ENCODE measurements around the gene TTYH3.
A peak's percentile ranks its signal among the peaks of the same experiment; 100 is the strongest.
"Not testable (repeated sequence)": the region's sequence is repeated elsewhere in the genome, so short reads cannot be mapped to it uniquely, and the experiment has no call there.

Gene TTYH3

DNA sequence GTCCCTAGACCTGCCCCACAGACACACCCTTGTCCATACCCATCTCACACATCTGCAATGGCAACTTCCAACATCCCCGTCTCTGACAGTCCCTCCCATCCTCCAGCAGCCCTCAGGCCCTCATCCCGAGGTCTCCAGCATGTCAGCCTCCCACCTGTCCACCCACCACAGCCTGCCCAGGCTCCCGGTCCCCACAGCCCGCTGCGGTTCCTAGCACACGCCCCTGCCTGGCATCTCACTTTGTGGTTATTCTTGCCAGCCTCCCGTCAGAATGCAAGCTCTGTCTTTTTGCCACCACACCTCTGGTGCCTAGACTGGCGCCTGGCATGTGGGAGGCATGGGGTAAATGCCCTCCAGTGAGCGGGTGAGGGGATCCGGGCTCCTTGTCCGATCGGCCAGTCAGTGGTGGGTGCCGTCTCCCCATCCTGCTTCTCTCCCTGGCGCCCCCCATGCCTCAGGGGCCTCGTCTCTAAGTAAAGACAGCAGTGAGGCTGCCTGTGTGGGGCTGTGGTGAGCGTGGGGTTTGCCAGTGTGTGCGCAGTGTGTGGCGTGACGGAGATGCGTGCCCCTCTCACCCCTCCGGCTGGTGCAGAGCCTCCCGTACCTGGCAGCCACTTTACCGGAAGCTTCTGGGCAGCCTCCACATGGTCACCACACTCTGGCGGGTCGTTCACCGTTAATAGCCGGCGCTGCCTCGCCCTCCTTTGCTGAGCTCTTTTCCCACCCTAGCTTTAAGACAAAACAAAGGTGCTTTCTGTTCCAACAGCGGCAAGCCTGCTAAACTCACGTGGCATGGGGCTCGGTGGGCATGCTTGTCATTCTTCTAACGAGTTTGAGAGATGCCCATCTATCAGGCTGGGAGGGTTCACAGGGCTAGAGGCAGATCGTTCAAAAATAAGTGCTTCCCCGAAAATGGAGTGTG, 28.5 kb upstream of the TTYH3 start:
- no peak for DNase-seq (ENCODE audit: low read depth)

GRCh38 chr7:2604608-2605174, 27.1 kb upstream of the TTYH3 start:
- no peak for DNase-seq (ENCODE audit: low read depth)

DNA sequence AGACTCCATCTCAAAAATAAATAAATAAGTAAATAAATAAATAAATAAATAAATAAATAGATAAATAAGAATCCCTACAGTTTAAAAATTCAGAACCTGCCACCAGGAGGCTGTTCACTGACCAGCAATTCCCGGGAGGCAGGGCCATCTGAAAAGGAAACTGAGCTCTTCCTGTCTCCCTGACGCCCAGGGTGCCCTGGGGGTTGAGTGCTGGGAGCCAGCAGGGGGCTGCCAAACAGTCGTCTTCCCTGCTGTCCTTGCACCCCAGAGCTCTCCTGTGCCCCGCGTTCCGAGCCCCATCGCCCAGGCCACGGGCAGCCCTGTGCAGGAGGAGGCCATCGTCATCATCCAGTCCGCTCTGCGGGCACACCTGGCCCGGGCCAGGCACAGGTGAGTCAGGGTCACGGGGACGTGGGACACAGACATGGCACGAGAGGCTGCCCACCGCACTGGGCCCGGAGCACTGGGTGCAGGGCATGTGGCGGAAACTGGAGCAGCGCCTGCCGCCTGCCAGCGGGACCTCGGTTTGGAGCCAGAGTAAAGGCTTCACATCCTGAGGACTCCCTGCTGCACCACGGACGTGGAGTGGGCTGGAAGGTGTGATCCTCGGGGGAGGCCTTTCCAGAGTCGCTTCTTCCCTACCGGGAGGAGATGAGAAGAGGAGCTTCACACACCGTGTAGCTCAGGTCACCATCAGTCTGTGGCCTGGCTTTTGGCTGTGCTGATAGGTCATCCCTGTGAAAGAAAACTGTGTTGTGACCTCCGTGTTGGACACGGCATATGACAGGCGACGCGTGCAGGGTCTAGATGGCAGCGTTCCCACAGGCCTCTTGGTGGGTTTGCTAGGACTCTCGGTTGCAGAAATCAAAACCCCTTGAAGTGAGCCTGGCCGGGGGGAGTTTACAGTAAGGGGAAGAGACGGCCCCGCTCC, 25.9 kb upstream of the TTYH3 start:
- DNase-seq (ENCODE audit: low read depth), result no peak

- DNase-seq (ENCODE audit: low read depth), result no peak
Measured at GRCh38 chr7:2606539-2606936, 25.2 kb upstream of the TTYH3 start.

DNA sequence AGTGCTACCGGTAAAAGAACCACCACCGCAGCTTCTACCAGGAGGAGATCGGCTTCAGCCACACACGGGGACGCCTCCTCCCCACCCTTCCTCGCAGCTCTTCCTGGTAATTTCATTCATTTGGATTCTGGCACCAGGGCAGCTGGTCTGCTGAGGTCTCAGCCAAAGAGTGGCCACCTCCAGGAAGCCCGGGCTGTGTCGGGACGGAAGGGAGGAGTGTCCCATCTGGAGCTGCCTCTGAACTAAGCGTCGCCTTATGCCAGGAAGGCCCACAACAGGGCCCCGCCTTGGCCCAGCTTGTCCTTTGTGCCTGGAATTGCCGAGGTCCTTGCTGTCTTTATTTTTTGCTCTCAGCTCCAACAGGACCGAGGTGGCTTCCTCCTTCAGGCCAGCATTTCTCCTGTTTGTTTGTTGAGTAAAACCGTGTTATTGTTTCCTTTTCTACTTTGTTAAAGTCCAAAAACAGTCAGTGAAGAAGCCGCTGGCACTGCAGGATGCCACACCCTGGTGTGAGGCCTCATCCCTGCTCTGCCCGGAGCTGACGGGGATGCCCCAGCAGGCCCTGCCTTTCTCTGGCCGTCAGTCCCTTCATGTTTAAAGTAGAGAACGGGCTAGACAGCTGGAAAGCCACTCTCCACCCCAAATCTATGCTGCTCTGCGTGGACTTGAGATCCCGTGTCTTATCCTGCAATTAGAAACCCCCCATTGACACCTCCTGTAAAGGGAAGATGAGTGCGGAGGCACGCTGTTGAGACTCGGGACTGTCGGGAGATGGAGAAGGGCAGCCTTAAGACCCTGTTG, 24.5 kb upstream of the TTYH3 start:
- peak; percentile 53 for DNase-seq (ENCODE audit: low read depth)

GRCh38 chr7:2607923-2608904, 23.6 kb upstream of the TTYH3 start:
- no peak for DNase-seq (ENCODE audit: low read depth)

- DNase-seq (ENCODE audit: low read depth), result peak; percentile 33
Measured at GRCh38 chr7:2608921-2609411, 22.8 kb upstream of the TTYH3 start.

- not testable (repeated sequence) for DNase-seq (ENCODE audit: low read depth)
Measured at GRCh38 chr7:2609646-2610045, 22.1 kb upstream of the TTYH3 start.

- DNase-seq (ENCODE audit: low read depth), result no peak
Measured at GRCh38 chr7:2610466-2610865, 21.3 kb upstream of the TTYH3 start.

DNA sequence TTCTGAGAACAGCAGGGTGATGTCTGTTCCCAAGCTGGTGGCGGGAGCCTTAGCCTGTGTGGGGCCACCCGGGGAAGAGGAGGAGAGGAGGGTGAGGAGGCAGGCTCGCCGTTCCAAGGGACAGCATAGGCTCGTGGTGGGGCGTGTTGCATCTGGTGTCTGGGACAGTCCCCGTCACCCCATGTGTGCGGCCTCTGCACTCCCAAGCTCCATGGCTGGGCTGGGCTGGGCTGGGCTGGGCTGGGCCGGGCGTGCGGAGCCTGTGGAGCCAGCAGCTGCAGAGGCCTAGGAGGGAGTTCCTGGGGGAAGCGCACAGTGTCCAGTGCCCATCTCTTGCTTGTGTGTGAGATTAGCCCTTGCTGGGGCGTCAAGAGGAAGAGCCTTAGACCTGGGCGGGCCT, 20.9 kb upstream of the TTYH3 start:
- DNase-seq (ENCODE audit: low read depth), result no peak

DNA sequence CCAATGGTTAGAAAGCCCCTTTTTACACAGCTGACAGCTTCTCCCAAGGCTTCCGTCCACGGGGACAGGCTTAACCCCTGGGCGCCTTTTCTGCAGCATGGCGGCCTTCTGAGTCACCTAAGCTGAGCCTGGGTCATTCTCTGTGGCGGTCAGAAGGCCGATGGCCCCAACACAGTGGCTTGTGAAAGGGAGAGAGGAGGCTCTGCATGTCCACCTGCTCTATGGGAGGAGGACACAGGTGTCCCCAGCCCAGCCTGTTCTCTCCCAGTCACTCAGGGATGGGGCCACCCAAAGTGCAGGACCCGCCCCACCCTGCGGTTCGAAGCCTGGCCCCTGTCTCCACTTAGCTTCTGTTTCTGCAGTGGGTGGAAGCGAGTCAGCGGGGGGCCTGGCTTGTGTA, 20.4 kb upstream of the TTYH3 start:
- no peak for DNase-seq (ENCODE audit: low read depth)

GRCh38 chr7:2611922-2612321, 19.9 kb upstream of the TTYH3 start:
- no peak for DNase-seq (ENCODE audit: low read depth)

GRCh38 chr7:2612445-2613097, 19.2 kb upstream of the TTYH3 start:
- no peak for DNase-seq (ENCODE audit: low read depth)

DNA sequence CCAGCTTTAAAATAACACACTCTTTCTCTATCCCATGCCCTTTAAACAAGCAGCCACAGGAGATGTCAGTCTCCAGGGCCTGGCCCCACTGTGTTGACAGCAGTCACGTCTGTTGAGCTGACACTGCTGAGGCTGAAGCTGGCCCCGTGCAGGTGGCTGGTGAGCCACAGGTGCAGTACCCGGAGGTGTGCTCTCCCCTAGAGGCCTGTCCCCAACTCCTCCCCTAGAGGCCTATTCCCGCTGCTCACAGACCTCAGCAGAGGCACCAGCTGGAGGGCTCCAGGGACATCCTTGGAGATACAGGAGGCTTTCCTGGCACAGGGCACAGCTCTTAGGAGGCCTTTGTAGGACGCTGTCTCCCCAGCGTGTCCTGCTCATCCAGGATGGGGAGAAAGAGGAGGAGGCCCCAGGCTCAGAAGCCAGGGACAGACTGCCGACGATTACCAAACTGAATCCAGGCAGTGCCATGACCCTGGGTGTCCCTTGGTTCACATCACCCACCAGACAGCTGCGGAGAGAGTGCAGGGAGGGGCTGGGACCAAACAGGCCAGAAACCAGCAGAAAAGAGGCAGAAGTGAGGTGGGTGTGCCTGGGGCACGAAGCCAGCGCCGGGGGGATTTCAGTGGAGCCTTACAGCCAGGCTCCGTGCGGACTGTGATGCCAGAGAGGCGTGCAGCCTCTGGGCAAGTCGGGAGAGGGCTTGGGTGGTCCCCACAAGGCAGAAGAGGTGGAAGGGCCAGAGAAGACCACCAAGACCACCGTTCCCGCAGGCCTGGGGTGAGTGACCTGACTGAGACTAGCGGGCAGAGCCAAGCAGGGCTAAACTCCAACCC, 18.5 kb upstream of the TTYH3 start:
- DNase-seq (ENCODE audit: low read depth), result no peak

DNA sequence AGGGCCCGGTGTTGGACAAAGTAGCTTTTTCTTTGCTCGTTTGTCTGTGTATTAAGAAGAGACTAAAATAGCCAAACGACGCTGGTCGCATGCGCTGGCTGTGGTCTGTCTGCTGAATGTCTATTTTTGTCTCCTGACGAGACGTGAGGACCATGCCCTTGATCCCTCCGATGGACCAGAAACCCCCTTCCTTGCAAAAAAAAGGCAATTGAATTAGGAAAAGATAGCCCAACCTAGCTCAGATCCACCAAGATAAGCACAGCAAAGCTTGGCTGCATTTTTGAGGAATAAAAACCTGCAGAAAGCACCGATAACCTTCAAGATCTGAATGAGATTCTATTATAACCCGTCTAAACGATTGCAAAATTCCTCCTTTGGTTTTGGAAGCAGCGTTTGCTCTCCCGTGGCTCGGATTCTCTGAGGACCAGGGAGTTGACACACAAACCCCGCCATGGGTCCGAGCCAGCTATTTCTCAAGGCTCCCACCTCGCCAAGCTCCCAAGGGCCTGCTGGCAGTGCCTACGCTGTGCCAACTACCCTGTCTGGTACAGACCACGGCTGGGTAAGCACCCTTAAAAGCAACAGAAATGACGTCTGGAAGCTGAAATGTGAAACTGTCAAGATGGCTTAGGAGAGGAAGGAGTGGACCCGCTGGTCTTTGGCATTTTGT, 17.7 kb upstream of the TTYH3 start:
- peak; percentile 26 for DNase-seq (ENCODE audit: low read depth)

- DNase-seq (ENCODE audit: low read depth), result no peak
Measured at GRCh38 chr7:2614631-2615330, 17.0 kb upstream of the TTYH3 start.
